Ectodermal cell (in vitro differentiated cells): ENCODE data around the gene AVP.
A peak's percentile ranks its signal among the peaks of the same experiment; 100 is the strongest.

Experiments used
- H3K27ac ChIP-seq: 2 replicates; pipeline ENCODE4 v1.7.0; 2013; ENCODE audit warnings: mild to moderate bottlenecking, low read depth, low read length; ENCODE audit not compliant: insufficient read depth, poor library complexity, severe bottlenecking
- H3K27me3 ChIP-seq: 2 replicates; pipeline ENCODE4 v1.7.0; 2013; ENCODE audit warnings: mild to moderate bottlenecking, low read length; ENCODE audit not compliant: insufficient read depth, control insufficient read depth, poor library complexity, severe bottlenecking
- H3K36me3 ChIP-seq: one replicate; pipeline ENCODE4 v1.7.0; 2013; ENCODE audit warnings: low read length; ENCODE audit not compliant: control insufficient read depth, insufficient read depth
- H3K4me1 ChIP-seq: one replicate; pipeline ENCODE4 v1.7.0; 2013; ENCODE audit warnings: low read length; ENCODE audit not compliant: control insufficient read depth, insufficient read depth
- H3K4me3 ChIP-seq: 2 replicates; pipeline ENCODE4 v1.7.0; 2013; ENCODE audit warnings: low read depth, low read length, control low read depth; ENCODE audit not compliant: insufficient read depth
- H3K9me3 ChIP-seq: 2 replicates; pipeline ENCODE4 v1.7.0; 2013; ENCODE audit warnings: mild to moderate bottlenecking, low read length, moderate library complexity; ENCODE audit not compliant: control insufficient read depth
- WGBS, 2 experiments: methylation state at CpG; one replicate each; pipeline ENCODE4 v1.1.7; 2013; ENCODE audit warnings: missing lambda C conversion rate in 2 of 2; 5-methylcytosine and 5-hydroxymethylcytosine counted together

Gene AVP

DNA sequence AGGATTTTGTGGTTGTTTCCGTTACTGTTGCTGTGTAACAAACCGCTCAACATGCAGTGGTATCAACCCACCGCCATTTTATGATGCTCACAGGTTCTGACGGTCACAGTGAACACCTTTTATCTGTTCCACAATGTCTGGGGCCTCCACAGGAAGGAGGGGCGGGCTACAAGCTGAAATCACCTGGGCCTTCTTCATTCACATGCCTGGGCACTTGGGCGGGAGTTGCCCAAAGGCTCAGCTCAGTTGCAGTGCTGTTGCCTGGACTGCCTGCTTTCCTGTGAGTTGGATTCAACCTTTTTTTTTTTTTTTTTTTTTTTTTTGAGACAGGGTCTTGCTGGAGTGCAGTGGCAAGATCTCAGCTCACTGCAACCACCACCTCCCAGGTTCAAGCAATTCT is 16.7 kb upstream of the AVP start:
- WGBS, 2 experiments, result 94% methylated on average over 6 of the region's 6 CpGs
- H3K27ac ChIP-seq, result no peak overlapping the region
- peaks cover 2% of the 10 kb centered on the region for H3K4me1 ChIP-seq
- no peaks in the 10 kb centered on the region for H3K9me3 ChIP-seq
- no peak overlapping the region for H3K4me3 ChIP-seq
- no peaks in the 10 kb centered on the region for H3K27me3 ChIP-seq
- no peaks in the 10 kb centered on the region for H3K36me3 ChIP-seq

DNA sequence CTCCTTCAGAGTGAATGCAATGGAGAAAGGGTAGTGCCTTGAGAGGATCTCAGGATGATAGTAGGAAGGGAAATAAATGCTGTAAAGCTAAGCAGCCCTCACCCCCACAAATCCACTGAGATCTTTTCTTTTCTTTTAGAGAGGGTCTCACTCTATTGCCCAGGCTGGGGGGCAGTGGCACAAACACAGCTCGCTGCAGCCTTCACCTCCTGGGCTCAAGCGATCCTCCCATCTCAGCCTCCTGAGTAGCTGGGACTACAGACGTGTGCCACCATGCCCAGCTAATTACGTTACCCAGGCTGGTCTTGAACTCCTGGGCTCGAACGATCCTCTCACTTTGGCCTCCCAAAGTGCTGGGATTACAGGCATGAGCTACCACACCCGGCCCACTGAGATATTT is 16.0 kb upstream of the AVP start:
- no peaks in the 10 kb centered on the region for H3K4me1 ChIP-seq
- H3K36me3 ChIP-seq, result no peaks in the 10 kb centered on the region
- no peak overlapping the region for H3K4me3 ChIP-seq
- 92 to 93% methylated on average over 7 of the region's 7 CpGs for WGBS, 2 experiments
- no peaks in the 10 kb centered on the region for H3K27me3 ChIP-seq
- no peak overlapping the region for H3K27ac ChIP-seq
- H3K9me3 ChIP-seq, result no peaks in the 10 kb centered on the region

DNA sequence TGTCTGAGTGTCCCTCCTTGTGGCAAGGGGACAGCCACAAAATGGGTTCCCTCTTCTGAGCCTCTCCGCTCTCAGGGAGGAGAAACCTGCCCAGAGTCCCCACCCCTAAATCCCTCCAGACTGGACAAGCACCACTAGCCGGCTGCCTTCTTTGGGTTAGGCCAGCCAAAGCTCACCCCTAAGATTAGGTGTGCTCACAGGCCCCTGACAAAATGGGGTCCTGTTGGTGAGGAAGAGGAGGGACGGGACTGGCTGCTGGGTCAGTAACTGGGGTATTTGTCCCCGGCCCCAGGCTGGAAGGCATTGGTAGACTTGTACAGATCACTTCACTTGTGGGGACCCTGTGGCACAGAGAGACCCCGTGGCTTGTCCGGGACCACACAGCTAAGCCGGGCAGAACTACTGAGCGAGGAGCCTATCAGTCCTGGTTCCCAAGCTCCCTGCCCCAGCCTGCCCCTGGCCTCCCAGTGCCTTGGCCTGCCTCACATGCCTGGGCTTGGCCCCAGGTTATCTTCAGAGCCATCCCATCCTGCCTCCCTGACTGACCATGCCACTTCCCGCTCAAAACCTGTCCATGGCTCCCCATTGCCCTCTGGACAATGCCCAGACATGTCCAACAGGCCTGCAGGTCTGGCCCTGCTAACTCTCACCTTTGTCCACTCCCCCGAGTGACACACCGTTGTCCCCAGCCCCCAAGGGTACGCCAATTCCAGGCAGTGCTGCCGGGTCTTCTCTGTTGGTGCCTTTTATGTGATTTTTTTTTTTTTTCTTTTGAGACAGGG is 10.5 kb upstream of the AVP start:
- 92% methylated on average over 13 of the region's 13 CpGs for WGBS, 2 experiments

DNA sequence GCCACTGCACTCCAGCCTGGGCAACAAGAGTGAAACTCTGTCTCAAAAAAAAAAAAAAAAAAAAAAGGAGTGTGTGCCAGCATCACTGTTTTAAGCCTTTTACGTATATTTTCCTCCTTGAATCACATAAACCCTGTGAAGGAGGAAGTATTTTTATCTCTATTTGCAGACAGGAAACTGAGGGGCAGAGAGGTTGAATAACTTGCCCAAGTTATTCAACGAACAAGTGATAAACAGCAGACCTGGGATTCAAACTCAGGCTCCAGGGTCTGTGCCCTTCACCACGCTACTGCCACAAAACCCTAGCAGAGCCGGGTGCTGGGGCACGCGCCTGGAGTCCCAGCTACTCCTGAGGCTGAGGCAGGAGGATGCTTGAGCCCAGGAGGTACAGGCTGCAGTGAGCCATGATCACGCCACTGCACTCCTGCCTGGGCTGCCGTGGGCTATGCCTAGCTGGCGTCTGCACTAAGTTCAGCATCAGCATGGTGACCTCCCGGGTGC is 9.4 kb upstream of the AVP start:
- H3K36me3 ChIP-seq, result no peaks in the 10 kb centered on the region
- no peaks in the 10 kb centered on the region for H3K4me1 ChIP-seq
- H3K27ac ChIP-seq, result no peak overlapping the region
- 91 to 93% methylated on average over 9 to 10 of the region's 10 CpGs for WGBS, 2 experiments
- H3K4me3 ChIP-seq, result no peak overlapping the region
- H3K27me3 ChIP-seq, result peaks cover 40% of the 10 kb centered on the region
- no peaks in the 10 kb centered on the region for H3K9me3 ChIP-seq

More for the DNA sequence above, 10.5 kb upstream of the AVP start:
- no peak overlapping the region for H3K27ac ChIP-seq
- no peak overlapping the region for H3K4me3 ChIP-seq
- H3K9me3 ChIP-seq, result no peaks in the 10 kb centered on the region
- peaks cover 36% of the 10 kb centered on the region for H3K27me3 ChIP-seq
- H3K36me3 ChIP-seq, result no peaks in the 10 kb centered on the region
- H3K4me1 ChIP-seq, result no peaks in the 10 kb centered on the region

DNA sequence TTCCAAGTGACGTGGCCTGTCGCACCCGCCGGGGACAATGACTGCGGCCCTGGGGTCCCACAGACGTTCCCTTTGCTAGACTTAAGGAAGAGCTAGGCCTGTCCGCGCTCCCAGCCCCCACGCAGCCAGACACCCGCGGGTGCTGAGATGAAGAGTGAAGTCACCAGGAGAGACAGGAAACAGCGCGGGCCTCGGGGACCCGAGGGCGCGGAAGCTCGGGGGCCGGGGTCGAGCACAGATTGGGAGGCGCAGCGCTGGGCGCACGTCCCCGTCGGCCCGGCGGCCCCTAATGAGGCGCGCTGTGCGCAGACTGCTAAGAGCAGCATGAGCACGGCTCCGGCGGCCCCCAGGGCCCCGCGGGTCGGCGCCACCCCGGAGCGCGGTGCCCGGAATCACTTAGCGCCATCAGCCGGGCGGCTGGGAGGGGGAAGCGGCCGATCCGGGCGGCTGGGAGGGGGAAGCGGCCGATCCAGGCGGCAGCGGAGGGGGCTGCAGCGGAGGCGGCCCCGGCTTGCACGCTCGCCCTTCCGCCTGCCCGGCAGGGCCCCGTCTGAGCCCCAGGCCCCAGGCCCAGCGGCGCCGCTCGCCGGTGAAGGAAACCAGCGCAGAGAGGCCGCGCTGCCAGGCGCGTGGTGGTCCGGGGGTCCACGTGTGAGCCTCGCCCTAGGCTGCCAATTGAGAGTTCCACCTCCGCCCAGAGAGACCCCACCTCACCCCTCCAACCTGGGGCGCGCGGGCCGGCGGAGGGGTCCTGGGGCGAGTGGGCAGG is 8.3 kb upstream of the AVP start:
- Histone ChIP-seq H3K9me3 (no peaks in the 10 kb centered on the region), H3K27me3 (peaks cover 40% of the 10 kb centered on the region), H3K36me3 (no peaks in the 10 kb centered on the region), H3K4me1 (no peaks in the 10 kb centered on the region), H3K27ac (no peak overlapping the region), H3K4me3 (peak overlapping the region; percentile 27)
- 22 to 27% methylated on average over 81 of the region's 81 CpGs for WGBS, 2 experiments

DNA sequence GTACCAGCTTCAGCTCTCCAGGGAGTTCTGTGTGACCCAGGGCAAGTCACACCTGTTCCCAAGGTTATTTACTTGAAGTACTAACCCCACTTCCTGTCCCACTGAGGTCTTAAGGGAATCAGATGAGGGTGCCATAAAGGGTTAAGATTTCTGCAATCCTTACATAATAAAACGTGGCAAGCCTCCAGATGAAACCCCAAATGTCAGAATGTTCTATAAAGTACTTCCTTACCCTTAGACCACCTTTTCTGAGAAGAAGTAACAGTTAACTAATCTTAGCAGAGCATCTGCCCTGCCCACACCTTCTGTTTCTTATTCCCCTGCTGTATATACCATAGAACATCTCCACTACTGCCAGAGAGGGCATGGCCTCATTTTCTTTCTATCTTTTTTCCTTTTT is 6.0 kb upstream of the AVP start:
- Histone ChIP-seq H3K36me3 (no peaks in the 10 kb centered on the region), H3K27me3 (peaks cover 40% of the 10 kb centered on the region), H3K4me1 (no peaks in the 10 kb centered on the region), H3K4me3 (no peak overlapping the region), H3K9me3 (no peaks in the 10 kb centered on the region), H3K27ac (no peak overlapping the region)
- WGBS, 2 experiments, result 38 to 68% methylated on average over 1 of the region's 1 CpG

DNA sequence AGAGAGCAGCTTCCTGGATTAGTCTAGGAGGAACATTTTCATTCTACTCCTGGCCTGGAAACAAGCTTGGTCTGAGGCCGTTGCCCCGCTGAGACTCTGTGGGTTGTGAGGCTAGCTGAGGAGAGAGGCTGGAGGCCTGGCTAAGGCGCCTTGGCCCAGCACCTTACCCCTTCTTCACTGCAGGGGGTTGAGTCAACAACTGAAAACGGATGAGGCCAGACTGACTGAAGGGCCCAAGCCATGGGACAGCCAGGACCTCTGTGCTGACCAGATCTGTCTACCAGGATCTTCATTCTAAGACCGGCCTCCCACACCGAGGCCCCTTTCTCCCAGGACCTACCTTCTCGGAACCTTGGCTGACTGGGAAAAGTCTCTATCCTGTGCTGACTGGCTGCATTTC is 3.5 kb upstream of the AVP start:
- no peak overlapping the region for H3K4me3 ChIP-seq
- H3K27me3 ChIP-seq, result peaks cover 47% of the 10 kb centered on the region
- WGBS, 2 experiments, result 80 to 83% methylated on average over 7 of the region's 7 CpGs
- H3K27ac ChIP-seq, result no peak overlapping the region
- no peaks in the 10 kb centered on the region for H3K36me3 ChIP-seq
- H3K4me1 ChIP-seq, result no peaks in the 10 kb centered on the region
- no peaks in the 10 kb centered on the region for H3K9me3 ChIP-seq

DNA sequence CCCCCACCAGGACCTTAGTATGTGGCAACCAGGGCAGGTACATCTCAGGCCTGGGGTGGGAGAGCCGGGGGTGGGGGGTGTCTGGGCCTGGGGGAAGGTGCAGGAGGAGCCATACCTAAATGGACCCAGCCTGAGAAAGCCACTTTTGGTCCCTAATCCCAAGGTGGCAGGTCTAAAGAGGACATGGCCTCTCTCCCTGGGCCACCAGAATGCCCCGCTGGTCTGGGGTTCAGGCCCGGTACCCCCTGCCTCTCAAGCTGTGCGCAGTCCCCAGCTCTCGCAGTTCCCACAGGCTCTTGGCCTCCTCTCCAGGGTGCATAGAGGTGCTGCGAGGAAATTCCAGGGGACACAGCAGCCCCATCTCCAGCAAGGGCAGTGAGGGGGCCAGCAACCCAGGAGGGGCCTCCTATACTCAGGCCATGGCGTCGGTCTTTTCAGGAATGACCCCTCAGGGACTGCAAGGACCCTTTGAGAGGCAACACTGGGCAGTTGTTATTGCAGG is 1.1 kb upstream of the AVP start:
- H3K4me1 ChIP-seq, result no peaks in the 10 kb centered on the region
- no peak overlapping the region for H3K4me3 ChIP-seq
- 92 to 93% methylated on average over 8 of the region's 8 CpGs for WGBS, 2 experiments
- peaks cover 52% of the 10 kb centered on the region for H3K27me3 ChIP-seq
- no peaks in the 10 kb centered on the region for H3K9me3 ChIP-seq
- no peaks in the 10 kb centered on the region for H3K36me3 ChIP-seq
- H3K27ac ChIP-seq, result no peak overlapping the region

DNA sequence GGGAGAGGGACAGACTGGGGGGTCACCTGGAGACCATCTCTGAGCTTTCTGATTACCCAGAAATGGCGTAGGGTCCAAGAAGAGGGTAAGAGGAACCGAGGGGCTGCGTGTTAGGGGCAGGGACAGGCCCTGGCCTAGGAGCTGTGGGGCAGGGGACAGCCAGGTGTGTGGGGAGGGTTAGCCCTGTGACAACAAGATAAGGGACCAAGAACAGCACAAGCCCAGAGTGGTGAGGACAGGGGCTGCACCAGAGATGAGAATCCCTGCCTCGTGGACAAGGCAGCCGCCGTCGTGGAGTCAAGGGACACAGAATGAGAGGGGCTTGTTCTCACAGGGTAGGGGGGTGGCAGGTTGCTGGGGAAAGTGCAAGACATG is 449 bp upstream of the AVP start:
- H3K36me3 ChIP-seq, result no peaks in the 10 kb centered on the region
- no peak overlapping the region for H3K4me3 ChIP-seq
- no peaks in the 10 kb centered on the region for H3K4me1 ChIP-seq
- WGBS, 2 experiments, result 87 to 89% methylated on average over 7 of the region's 7 CpGs
- H3K9me3 ChIP-seq, result no peaks in the 10 kb centered on the region
- peaks cover 52% of the 10 kb centered on the region for H3K27me3 ChIP-seq
- H3K27ac ChIP-seq, result no peak overlapping the region
